ENCODE data around the gene SGCB. TPM values are rescaled to one million over a fixed set of nuclear protein-coding genes. Genes with fewer than 3 reads are reported as not detected.
"Not testable (repeated sequence)": the region's sequence is repeated elsewhere in the genome, so short reads cannot be mapped to it uniquely, and the experiment has no call there.

The SGCB gene
- 16.8 TPM for polyA plus RNA-seq (2013, experiment 1 of 2)
- polyA plus RNA-seq (2013, experiment 2 of 2), result 18.0 TPM

DNA sequence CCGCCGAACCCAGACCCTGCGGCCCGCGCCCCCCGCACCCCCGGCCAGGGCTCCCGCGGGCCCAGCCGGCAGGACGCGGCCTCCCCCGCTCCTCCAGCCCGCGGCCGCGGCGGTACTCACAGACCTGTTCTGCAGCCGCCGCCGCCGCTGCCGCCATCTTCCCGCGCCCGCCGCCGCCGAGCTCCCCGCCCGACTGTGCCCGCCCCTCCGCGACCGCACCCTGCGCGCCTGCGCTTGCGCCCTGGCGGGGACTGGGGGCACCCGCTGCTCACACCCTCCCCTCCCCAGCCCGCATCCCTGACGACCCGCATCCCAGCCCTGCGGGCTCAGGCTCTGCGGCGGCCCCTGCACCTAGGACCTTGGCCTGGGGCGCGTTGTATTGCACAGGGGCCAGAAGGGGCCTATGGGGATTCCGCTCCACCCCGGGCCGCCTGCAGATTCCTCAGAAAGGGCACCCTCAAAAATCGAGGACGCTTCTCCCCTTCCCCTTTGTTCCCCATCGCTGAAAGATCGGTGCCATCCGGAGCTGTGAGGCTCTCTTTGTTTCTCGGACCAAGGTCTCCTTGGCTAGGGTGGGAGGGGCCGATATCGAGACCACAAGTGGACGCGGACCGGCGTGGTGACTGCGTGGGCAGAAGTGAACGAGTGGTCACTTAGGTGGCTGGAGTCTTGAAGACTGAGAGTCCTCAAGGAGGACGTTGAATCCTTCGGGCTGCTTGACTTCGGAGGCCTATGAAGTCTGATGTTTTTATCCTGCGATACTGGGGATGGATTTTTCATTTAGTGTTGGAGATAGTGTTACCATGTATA, at the start of gene SGCB:
TSS of gene SGCB (minus strand) at position 197 of the 810 bp plus-strand sequence. CDS start at position 157, 40 bp downstream.
- peak within 1 kb of the TSS; percentile 97 for H3K4me3 ChIP-seq (ENCODE audit: low read length)
- peak within 1 kb of the TSS; percentile 28; the same call in 1 of the 2 replicates for H3K27ac ChIP-seq (ENCODE audit: low read depth, low read length)
- 5% methylated on average over 70 of the region's 70 CpGs for WGBS

GRCh38 chr4:52086425-52086824, 48.3 kb upstream of the SGCB start:
- not testable (repeated sequence) for H3K4me3 ChIP-seq (ENCODE audit: low read length); H3K4me1 ChIP-seq (ENCODE audit: insufficient read depth, low read length); H3K27me3 ChIP-seq (ENCODE audit: insufficient read depth, low read length); H3K36me3 ChIP-seq (ENCODE audit: insufficient read depth, low read length); H3K9ac ChIP-seq (ENCODE audit: low read depth, low read length); H3K27ac ChIP-seq (ENCODE audit: low read depth, low read length); H3K9me3 ChIP-seq (ENCODE audit: insufficient read depth, low read depth, low read length)
- WGBS, result 100% methylated on average over 1 of the region's 1 CpG

More for the DNA sequence above, at the start of gene SGCB:
- H3K9ac ChIP-seq (ENCODE audit: low read depth, low read length), result peak within 1 kb of the TSS; percentile 82
- H3K36me3 ChIP-seq (ENCODE audit: insufficient read depth, low read length), result peaks cover 4% of the 10 kb centered on the region
- peaks cover 10% of the 10 kb centered on the region; the same call in 1 of the 2 replicates for H3K4me1 ChIP-seq (ENCODE audit: insufficient read depth, low read length)
- H3K9me3 ChIP-seq (ENCODE audit: insufficient read depth, low read depth, low read length), result no peaks in the 10 kb centered on the region
- H3K27me3 ChIP-seq (ENCODE audit: insufficient read depth, low read length), result peaks cover 37% of the 10 kb centered on the region

- H3K36me3 ChIP-seq (ENCODE audit: insufficient read depth, low read length), result no peaks in the 10 kb centered on the region
- no peak overlapping the region for H3K27ac ChIP-seq (ENCODE audit: low read depth, low read length)
- H3K27me3 ChIP-seq (ENCODE audit: insufficient read depth, low read length), result peaks cover 28% of the 10 kb centered on the region
- H3K4me3 ChIP-seq (ENCODE audit: low read length), result no peak overlapping the region
- H3K9me3 ChIP-seq (ENCODE audit: insufficient read depth, low read depth, low read length), result no peaks in the 10 kb centered on the region
- H3K9ac ChIP-seq (ENCODE audit: low read depth, low read length), result no peak overlapping the region
- no peaks in the 10 kb centered on the region for H3K4me1 ChIP-seq (ENCODE audit: insufficient read depth, low read length)
Measured at GRCh38 chr4:52081216-52081615, 43.1 kb upstream of the SGCB start.

DNA sequence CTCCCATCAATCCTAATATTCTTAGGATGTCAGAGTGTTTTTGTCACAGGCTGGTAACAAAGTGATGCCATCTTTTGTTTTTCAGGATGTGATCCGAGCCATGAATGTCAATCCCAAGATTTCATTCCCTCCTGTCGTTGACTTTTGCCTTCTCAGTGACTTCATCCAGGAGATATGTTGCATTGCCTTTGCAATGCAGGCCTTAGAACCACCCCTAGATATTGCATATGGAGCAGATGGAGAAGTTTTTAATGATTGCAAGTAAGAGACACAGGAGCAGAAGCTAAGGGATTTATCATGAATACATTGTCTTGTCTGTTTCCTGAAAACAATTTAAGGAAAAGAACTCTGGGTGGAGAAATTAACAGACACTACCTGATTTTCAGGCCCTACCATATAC, 41.6 kb upstream of the SGCB start:
- Histone ChIP-seq H3K9ac (ENCODE audit: low read depth, low read length) (no peak overlapping the region), H3K27ac (ENCODE audit: low read depth, low read length) (no peak overlapping the region), H3K27me3 (ENCODE audit: insufficient read depth, low read length) (peaks cover 41% of the 10 kb centered on the region), H3K4me1 (ENCODE audit: insufficient read depth, low read length) (no peaks in the 10 kb centered on the region), H3K4me3 (ENCODE audit: low read length) (no peak overlapping the region), H3K9me3 (ENCODE audit: insufficient read depth, low read depth, low read length) (no peaks in the 10 kb centered on the region), H3K36me3 (ENCODE audit: insufficient read depth, low read length) (no peaks in the 10 kb centered on the region)
- WGBS, result 73% methylated on average over 2 of the region's 2 CpGs

DNA sequence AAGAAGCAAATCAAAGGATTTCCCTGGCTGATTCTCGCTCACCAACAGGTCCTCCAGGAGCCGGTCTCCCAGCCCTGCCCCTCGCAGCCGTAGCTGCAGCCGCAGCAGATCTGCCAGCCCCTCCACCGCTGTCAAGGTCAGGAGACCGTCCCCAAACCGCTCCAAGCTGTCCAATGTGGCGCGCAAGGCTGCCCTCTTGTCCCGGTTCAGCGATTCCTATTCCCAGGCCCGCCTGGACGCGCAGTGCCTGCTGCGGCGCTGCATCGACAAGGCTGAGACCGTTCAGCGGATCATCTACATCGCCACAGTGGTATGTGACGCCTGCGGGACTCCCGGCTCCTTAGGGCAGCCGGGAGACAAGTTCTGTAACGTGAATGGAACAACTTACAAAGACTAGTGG, 38.6 kb upstream of the SGCB start:
- H3K27me3 ChIP-seq (ENCODE audit: insufficient read depth, low read length), result peaks cover 41% of the 10 kb centered on the region
- H3K36me3 ChIP-seq (ENCODE audit: insufficient read depth, low read length), result no peaks in the 10 kb centered on the region
- no peaks in the 10 kb centered on the region for H3K9me3 ChIP-seq (ENCODE audit: insufficient read depth, low read depth, low read length)
- H3K4me3 ChIP-seq (ENCODE audit: low read length), result peak overlapping the region; percentile 47
- no peaks in the 10 kb centered on the region for H3K4me1 ChIP-seq (ENCODE audit: insufficient read depth, low read length)
- H3K9ac ChIP-seq (ENCODE audit: low read depth, low read length), result no peak overlapping the region
- WGBS, result 5% methylated on average over 26 of the region's 26 CpGs
- H3K27ac ChIP-seq (ENCODE audit: low read depth, low read length), result no peak overlapping the region

DNA sequence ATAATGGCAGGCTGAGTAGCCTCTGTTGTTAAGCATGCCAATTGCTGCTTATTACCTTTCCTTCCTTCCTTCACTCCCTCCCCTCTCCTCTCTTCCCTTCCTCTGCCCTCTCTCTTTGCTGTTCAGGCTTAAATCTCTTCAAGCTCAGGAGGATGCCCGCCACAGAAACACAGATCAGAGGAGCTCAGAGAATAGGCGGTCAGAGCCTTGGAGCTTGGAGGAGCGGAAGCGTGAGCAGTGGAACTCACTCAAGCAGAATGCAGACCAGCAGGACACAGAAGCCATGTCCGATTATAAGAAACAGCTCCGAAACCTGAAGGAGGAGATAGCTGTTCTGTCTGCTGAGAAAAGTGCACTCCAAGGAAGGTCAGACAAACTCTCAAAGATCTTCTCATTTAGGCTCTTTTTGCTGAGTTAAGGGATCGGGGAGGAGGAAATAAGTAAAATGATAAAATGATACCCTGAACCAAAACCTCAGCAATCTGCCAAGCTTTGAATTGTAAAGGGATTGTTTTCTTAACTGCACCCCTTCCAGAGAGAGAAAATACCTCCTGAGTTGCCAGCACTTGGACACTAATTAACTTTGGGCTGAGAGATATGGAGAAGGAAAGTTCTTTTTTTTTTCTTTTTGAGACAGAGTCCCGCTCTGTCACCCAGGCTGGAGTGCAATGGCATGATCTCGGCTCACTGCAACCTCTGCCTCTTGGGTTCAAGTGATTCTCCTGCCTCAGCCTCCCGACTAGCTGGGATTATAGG, 33.9 kb upstream of the SGCB start:
- WGBS, result 88% methylated on average over 10 of the region's 10 CpGs
- Histone ChIP-seq H3K27ac (ENCODE audit: low read depth, low read length) (no peak overlapping the region; the same call in 1 of the 2 replicates), H3K4me3 (ENCODE audit: low read length) (no peak overlapping the region), H3K4me1 (ENCODE audit: insufficient read depth, low read length) (no peaks in the 10 kb centered on the region; the same call in 1 of the 2 replicates), H3K9ac (ENCODE audit: low read depth, low read length) (no peak overlapping the region), H3K36me3 (ENCODE audit: insufficient read depth, low read length) (no peaks in the 10 kb centered on the region), H3K27me3 (ENCODE audit: insufficient read depth, low read length) (peaks cover 21% of the 10 kb centered on the region), H3K9me3 (ENCODE audit: insufficient read depth, low read depth, low read length) (no peaks in the 10 kb centered on the region)

GRCh38 chr4:52069571-52069970, 31.5 kb upstream of the SGCB start:
- Histone ChIP-seq H3K27me3 (ENCODE audit: insufficient read depth, low read length) (no peaks in the 10 kb centered on the region; the same call in 1 of the 2 replicates), H3K4me1 (ENCODE audit: insufficient read depth, low read length) (no peaks in the 10 kb centered on the region; the same call in 1 of the 2 replicates), H3K9me3 (ENCODE audit: insufficient read depth, low read depth, low read length) (no peaks in the 10 kb centered on the region), H3K27ac (ENCODE audit: low read depth, low read length) (no peak overlapping the region), H3K4me3 (ENCODE audit: low read length) (no peak overlapping the region), H3K36me3 (ENCODE audit: insufficient read depth, low read length) (no peaks in the 10 kb centered on the region), H3K9ac (ENCODE audit: low read depth, low read length) (no peak overlapping the region)
- 88% methylated on average over 1 of the region's 1 CpG for WGBS

GRCh38 chr4:52059372-52059771, 21.3 kb upstream of the SGCB start:
- Histone ChIP-seq H3K9me3 (ENCODE audit: insufficient read depth, low read depth, low read length) (no peaks in the 10 kb centered on the region), H3K27me3 (ENCODE audit: insufficient read depth, low read length) (no peaks in the 10 kb centered on the region), H3K9ac (ENCODE audit: low read depth, low read length) (no peak overlapping the region), H3K4me3 (ENCODE audit: low read length) (no peak overlapping the region), H3K36me3 (ENCODE audit: insufficient read depth, low read length) (no peaks in the 10 kb centered on the region), H3K4me1 (ENCODE audit: insufficient read depth, low read length) (no peaks in the 10 kb centered on the region), H3K27ac (ENCODE audit: low read depth, low read length) (no peak overlapping the region)
- 90% methylated on average over 3 of the region's 3 CpGs for WGBS

- Histone ChIP-seq H3K9ac (ENCODE audit: low read depth, low read length) (no peak overlapping the region), H3K36me3 (ENCODE audit: insufficient read depth, low read length) (no peaks in the 10 kb centered on the region), H3K4me3 (ENCODE audit: low read length) (no peak overlapping the region), H3K27me3 (ENCODE audit: insufficient read depth, low read length) (peaks cover 6% of the 10 kb centered on the region; the same call in 1 of the 2 replicates), H3K9me3 (ENCODE audit: insufficient read depth, low read depth, low read length) (no peaks in the 10 kb centered on the region), H3K27ac (ENCODE audit: low read depth, low read length) (no peak overlapping the region), H3K4me1 (ENCODE audit: insufficient read depth, low read length) (no peaks in the 10 kb centered on the region)
- WGBS, result 95% methylated on average over 1 of the region's 1 CpG
Measured at GRCh38 chr4:52058275-52058674, 20.2 kb upstream of the SGCB start.

- H3K4me1 ChIP-seq (ENCODE audit: insufficient read depth, low read length), result peaks cover 10% of the 10 kb centered on the region
Measured at GRCh38 chr4:52057196-52057595, 19.1 kb upstream of the SGCB start.

DNA sequence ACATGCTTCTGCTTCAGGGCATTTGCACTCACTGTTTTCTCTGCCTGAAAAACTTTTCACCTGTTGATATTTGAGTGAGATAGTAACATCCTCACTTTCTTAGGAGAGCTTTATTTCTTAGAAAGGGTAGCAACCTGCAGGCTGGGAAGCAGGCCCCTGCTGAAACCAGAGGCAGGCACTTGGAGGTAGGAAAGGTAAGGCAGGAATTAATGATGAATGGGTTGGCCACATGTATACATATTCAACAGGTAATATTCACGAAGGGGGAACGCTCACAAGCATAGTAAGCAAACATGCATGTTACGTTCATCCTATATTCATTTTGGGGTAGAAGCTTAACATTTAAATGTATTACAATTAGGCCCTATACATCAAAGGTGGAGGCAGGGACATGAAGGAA, 16.2 kb upstream of the SGCB start:
- H3K36me3 ChIP-seq (ENCODE audit: insufficient read depth, low read length), result no peaks in the 10 kb centered on the region
- H3K4me3 ChIP-seq (ENCODE audit: low read length), result no peak overlapping the region
- no peak overlapping the region for H3K9ac ChIP-seq (ENCODE audit: low read depth, low read length)
- H3K9me3 ChIP-seq (ENCODE audit: insufficient read depth, low read depth, low read length), result peaks cover 2% of the 10 kb centered on the region; the same call in 1 of the 2 replicates
- WGBS, result 88% methylated on average over 3 of the region's 3 CpGs
- peaks cover 41% of the 10 kb centered on the region for H3K27me3 ChIP-seq (ENCODE audit: insufficient read depth, low read length)
- H3K27ac ChIP-seq (ENCODE audit: low read depth, low read length), result no peak overlapping the region
- H3K4me1 ChIP-seq (ENCODE audit: insufficient read depth, low read length), result peaks cover 13% of the 10 kb centered on the region

More at GRCh38 chr4:52057196-52057595, 19.1 kb upstream of the SGCB start:
- no peak overlapping the region for H3K9ac ChIP-seq (ENCODE audit: low read depth, low read length)
- no peaks in the 10 kb centered on the region for H3K9me3 ChIP-seq (ENCODE audit: insufficient read depth, low read depth, low read length)
- no peak overlapping the region for H3K27ac ChIP-seq (ENCODE audit: low read depth, low read length)
- H3K36me3 ChIP-seq (ENCODE audit: insufficient read depth, low read length), result no peaks in the 10 kb centered on the region
- peaks cover 17% of the 10 kb centered on the region for H3K27me3 ChIP-seq (ENCODE audit: insufficient read depth, low read length)
- no peak overlapping the region for H3K4me3 ChIP-seq (ENCODE audit: low read length)

All from HUES64 (cell line).